AG08395 (cell line): ENCODE results near the gene AFDN.
A peak's percentile ranks its signal among the peaks of the same experiment; 100 is the strongest.

Experiments used
- DNase-seq: peaks from one replicate; pipeline ENCODE4 v3.0.0; 2012; ENCODE audit warnings: mixed read lengths, low spot score

Gene AFDN, protein sequence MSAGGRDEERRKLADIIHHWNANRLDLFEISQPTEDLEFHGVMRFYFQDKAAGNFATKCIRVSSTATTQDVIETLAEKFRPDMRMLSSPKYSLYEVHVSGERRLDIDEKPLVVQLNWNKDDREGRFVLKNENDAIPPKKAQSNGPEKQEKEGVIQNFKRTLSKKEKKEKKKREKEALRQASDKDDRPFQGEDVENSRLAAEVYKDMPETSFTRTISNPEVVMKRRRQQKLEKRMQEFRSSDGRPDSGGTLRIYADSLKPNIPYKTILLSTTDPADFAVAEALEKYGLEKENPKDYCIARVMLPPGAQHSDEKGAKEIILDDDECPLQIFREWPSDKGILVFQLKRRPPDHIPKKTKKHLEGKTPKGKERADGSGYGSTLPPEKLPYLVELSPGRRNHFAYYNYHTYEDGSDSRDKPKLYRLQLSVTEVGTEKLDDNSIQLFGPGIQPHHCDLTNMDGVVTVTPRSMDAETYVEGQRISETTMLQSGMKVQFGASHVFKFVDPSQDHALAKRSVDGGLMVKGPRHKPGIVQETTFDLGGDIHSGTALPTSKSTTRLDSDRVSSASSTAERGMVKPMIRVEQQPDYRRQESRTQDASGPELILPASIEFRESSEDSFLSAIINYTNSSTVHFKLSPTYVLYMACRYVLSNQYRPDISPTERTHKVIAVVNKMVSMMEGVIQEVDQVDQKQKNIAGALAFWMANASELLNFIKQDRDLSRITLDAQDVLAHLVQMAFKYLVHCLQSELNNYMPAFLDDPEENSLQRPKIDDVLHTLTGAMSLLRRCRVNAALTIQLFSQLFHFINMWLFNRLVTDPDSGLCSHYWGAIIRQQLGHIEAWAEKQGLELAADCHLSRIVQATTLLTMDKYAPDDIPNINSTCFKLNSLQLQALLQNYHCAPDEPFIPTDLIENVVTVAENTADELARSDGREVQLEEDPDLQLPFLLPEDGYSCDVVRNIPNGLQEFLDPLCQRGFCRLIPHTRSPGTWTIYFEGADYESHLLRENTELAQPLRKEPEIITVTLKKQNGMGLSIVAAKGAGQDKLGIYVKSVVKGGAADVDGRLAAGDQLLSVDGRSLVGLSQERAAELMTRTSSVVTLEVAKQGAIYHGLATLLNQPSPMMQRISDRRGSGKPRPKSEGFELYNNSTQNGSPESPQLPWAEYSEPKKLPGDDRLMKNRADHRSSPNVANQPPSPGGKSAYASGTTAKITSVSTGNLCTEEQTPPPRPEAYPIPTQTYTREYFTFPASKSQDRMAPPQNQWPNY (N-terminal part only)

GRCh38 chr6:167826896-167827582, at the start of gene AFDN:
AFDN (plus strand) TSS chr6:167826911; CDS start chr6:167827133, 222 bp downstream.
- DNase-seq, result peak; percentile 54

- no peak for DNase-seq
Measured at GRCh38 chr6:167778497-167779128, 48.1 kb upstream of the AFDN start.

DNA sequence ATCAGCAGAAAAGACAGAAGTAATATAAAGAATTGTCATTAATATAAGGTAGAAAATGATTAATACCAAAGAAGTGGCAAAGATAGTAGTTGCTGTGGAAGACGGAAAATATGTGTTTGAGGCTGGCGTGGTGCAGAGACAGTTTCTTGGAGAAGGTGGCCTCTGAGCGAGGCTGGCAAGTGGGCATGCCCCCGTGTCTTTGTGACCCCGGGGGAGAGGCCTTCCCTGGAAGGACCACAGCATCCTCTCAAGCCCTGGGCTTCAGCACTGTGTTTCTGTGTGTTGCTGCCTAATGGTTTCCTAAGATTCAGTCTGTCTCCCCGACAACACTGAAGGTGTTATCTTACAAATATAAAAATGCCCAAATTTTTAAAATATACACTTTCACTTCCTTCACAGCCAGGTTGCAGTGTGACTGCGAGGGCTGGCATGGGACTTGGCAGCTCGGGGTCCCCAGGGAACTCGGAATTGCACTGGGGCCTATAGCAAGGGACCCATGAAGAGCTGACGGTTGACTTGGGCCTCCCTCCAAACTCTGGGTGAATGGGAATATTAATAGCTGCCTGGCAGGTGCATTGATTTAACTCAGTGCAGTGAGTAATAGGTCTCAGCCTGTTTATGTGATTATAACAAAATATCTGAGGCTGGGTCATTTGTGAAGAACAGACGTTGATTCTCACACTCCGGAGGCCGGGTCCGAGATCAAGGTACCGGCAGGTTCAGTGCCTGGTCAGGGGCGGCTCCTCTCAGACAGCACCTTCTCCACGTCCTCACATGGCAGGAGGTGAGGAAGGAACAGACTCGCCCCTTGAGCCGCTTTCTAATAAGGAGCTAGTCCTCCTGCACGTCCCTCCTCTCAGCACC, 47.4 kb upstream of the AFDN start:
- DNase-seq, result no peak

- DNase-seq, result no peak
Measured at GRCh38 chr6:167779993-167780655, 46.6 kb upstream of the AFDN start.

DNA sequence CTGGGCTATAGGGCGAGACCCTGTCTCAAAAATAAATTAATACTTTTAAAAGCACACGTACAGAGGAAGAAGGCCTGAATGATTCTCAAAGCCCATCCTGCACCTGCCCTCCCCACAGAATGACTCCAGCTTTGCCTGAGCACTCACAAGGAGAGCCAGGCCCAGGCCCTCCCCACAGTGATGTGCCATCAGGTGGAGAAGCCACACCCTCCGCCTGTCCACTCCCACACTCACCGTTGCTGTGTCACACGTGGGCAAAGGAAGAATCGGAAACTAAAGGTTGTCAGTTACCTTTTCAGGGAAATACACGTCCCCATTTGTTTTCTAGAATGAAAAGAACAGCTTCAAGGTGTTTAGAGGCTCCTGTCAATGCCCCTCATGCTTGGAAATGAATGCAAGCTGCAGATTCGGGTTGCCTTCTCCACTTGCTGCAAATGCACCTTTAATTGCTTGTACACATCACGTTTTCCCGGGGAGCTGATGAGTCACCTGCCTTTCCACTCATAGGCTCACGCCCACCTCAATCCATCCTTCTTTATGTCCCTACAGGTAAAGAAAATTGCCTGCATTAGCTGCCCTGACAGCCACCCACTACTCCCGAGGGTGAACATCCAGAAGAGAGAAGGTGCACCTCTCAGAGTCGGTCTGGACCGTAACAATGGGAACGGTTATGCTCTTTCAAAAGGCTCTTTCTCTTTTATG, 45.5 kb upstream of the AFDN start:
- DNase-seq, result no peak

DNA sequence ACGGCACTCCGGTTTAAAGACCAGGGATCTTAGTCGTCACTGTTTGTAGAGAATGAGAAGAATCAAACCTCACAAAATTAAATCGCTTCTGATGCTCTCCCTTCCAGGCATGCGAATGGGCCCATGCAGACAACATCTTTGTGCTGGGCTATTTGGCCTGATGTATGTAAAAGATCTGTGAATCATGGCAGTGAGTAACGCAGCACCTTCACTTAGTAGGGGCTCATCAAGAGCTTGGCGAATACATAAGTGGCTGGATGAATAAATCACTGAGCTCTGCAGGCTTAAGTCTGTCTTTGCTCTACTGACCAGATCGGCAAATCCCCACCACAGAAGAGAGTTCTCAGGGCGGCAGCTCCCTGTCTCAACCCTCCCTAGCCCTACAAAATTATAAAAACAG, 44.8 kb upstream of the AFDN start:
- no peak for DNase-seq

DNA sequence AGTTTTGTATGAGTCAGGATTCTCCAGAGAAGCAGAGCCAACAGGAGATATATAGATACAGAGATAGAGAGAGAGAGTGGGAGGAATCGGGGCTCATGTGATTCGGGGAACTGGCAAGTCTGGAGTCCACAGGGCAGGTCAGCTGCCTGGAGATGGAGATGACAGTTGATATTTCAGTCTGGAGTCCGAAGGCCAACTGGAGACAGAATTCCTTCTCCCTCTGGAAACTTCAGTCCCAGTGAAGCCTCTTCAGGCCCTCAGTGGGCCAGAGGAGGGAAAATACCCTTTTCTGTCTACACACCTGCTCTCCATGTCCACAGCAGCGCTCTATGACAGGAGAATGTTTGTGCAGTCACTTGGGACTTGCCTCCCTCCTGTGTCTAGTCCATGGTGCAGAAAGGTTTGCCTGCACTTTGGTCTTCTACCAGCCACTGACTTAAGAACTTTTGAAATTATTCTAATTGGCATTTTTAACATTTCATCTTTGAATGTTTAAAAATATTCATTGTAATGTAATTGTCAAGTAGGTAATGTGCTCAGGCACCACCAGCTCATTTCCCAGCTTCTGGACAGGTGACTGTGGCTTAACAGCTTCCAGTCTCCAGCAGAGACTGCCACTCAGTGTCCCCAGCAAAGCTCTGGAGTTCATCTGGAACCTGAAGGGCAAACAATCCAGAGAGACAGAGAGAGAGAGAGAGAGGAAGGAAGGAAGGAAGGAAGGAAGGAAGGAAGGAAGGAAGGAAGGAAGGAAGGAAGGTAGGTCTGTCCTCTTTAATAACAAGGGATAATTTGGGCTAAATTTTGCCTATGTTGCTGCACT, 43.8 kb upstream of the AFDN start:
- DNase-seq, result no peak

DNA sequence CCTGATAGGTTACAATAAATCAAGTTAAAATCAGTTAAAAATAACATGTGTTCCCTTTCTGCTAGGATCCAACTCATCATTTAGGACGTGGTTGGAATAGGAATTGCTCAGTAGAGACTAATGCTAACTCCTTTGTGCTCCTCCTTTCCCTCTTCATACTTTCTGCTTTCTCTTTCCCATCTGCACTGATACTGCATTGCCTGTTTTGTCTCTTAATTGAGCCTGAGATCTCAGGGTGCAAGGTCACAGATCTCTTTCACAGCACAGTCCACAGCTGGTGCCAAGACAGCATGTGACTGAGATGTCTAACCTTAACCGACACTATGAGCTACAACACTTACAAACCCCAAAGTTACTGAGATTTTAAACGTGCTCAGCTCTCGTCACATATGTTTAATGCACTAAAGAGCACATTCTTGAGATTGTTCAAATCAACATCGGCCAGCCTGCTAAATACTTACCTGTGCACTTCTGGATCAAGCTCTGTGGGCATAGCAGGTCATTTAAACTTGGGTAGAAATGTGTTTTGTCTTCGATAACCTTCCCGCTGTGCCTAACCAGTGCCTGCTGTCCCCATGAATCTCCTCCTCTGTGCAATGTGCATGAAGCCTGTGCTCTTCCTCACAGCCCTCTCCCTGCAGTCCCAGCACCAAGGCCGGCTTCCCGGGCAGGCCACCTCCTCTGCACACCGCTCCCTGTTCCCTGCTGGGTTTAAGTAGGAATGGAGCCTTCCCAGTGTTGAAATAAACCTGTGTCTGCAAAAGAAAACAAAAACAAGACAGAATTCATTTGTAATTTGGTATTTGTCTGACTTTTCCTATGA, 39.6 kb upstream of the AFDN start:
- no peak for DNase-seq

DNA sequence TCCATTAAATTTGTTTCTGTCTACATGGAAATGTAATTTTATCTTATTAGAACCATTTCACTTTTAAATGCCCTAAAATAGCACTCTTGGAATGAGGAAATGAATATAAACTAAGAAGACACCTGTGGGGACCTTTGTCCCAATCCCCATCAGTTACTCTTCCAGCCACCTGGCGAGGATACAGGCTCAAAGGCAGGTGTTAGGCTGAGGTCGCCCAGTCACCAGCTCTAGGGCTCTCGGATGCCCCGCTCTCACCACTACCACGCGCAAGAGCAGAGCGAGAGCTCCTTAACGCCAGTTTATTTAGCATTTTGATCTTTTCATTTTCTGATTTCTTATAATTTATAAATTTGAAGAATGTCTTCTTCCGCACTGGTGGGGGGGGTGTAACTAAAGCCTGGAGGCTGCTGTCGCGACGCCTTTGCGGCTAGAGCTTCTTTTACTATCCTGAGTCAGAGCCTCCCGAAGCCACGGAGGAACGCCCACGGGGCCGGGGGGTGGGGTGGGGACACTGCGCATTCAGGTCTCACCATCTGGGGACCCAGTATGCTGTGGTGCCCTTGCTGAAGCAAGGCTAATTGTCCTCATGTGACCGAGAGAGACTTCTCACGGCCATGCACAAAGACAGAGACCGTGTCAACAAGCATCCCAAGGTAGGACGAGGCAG, 38.7 kb upstream of the AFDN start:
- no peak for DNase-seq

- DNase-seq, result no peak
Measured at GRCh38 chr6:167788563-167788903, 38.2 kb upstream of the AFDN start.

GRCh38 chr6:167789358-167789757, 37.4 kb upstream of the AFDN start:
- DNase-seq, result no peak

DNA sequence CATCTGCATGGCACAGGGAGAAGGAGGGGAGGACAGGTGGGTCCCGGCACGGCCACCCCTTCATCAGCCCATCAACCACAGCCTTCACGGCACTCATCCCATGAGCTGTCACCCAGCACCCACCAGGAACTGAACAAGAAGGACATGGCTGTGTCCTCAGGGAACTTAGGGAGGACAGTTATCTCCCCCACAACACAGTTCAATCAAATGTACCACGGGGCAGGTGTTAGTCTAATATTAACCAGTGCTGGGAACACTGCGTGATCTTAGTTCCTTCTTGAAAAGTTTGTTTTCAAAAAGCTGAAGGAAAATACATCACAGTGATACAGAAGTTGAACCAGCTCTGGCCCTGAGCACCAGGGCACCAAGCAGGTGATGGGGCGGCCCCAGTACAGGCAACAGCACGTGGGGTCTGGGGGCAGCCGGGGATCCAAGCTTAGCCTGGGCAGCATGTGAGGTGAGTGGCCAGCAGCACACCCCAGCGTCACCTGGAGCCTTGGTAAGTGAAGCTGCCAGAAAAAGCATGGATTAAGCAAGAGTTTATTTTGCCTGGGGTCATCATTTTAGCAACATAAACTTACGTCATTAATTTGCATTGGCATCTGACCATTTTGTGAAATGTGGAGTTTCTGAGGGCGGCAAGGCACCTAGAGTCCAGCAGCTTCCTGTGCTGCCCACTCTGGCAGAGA, 35.5 kb upstream of the AFDN start:
- no peak for DNase-seq

DNA sequence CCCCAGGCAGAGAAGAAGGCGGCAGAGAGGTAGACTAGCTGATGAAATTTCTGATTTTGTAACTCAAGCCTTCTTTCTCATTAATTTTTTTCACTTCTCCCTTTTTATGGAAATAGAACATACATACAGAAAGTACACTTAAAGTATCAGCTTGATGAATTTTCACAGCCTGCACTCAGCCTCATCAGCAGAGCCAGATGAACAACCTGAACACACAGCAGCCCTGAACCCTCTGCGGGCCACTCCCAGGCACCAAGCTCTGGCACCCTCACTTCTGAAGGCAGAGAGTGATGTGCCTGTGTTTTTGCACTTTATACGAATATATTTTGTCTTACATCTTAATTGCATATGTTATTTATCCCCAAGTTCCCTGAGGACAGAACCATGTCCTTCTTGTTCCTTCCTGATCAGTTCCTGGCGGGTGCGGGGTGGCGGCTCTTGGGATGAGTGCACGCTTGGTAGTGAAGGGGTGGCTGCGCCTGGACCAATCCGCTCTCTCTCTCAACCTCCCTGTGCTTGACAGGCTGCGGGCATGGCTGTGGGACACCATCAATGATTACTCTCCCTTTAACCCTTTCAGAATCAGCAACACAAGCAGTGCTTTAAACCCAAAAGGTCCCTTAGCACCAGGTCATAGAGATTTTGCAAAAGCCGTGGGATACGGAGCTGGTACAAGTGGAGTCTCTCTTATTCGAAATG, 34.8 kb upstream of the AFDN start:
- DNase-seq, result no peak

DNA sequence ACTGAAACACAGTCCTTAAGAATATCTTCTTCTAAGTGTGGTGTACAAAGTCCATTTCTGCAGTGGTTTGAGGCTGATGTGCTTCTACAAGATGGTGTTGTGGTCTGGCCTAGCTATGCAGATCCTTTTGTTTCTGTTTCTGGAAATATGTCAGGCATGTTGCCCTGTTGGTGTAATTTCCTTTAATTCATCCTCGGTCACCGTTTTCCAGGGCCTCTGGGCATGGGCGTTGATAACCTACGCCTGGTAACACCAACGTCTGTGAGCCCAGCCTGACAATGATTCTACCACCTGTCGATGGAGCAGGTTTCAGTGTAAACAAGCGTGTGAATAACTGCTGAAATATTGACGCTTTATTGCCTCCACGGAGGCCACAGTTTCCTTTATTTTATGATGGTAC, 33.3 kb upstream of the AFDN start:
- no peak for DNase-seq
